PC-3 (cell line): Measurements from ENCODE around the gene SLC7A5.

Experiments
- CTCF ChIP-seq: fragments of 300-600 bp; sonication (generic); conservative IDR thresholded peaks from 2 replicates; pipeline ENCODE4 v1.5.1; 2017; ENCODE audit warnings: antibody characterized with exemption, low read depth, mild to moderate bottlenecking, low read length
- EZH2 ChIP-seq: fragments of 300-600 bp; sonication (generic); IDR thresholded peaks from one replicate; pipeline ENCODE4 v1.6.1; 2017; ENCODE audit warnings: antibody characterized with exemption, mild to moderate bottlenecking, low read length; ENCODE audit not compliant: unreplicated experiment
- EZH2phosphoT487 ChIP-seq: fragments of 300-600 bp; sonication (generic); IDR thresholded peaks from 2 replicates; pipeline ENCODE4 v1.6.1; 2018; ENCODE audit warnings: mild to moderate bottlenecking, antibody characterized with exemption, low read length, borderline replicate concordance

- TF ChIP-seq CTCF (no peak), EZH2 (no peak), EZH2phosphoT487 (no peak)
These were observed 37.7 kb downstream of the SLC7A5 start for GRCh38 chr16:87831421-87832136.
